NCI-H82 (cell line): ENCODE results near the gene ARFGAP1.
A peak's percentile ranks its signal among the peaks of the same experiment; 100 is the strongest.

Experiments used
- DNase-seq: peaks from one replicate; lab custom pipeline; 2025; lab: John Stamatoyannopoulos, UW

ARFGAP1 gene

GRCh38 chr20:63240004-63240403 lies 32.6 kb upstream of the ARFGAP1 start:
- DNase-seq, result no peak

GRCh38 chr20:63241272-63241671 lies 31.3 kb upstream of the ARFGAP1 start:
- no peak for DNase-seq

- DNase-seq, result no peak
Measured at GRCh38 chr20:63242736-63243135, 29.9 kb upstream of the ARFGAP1 start.

DNA sequence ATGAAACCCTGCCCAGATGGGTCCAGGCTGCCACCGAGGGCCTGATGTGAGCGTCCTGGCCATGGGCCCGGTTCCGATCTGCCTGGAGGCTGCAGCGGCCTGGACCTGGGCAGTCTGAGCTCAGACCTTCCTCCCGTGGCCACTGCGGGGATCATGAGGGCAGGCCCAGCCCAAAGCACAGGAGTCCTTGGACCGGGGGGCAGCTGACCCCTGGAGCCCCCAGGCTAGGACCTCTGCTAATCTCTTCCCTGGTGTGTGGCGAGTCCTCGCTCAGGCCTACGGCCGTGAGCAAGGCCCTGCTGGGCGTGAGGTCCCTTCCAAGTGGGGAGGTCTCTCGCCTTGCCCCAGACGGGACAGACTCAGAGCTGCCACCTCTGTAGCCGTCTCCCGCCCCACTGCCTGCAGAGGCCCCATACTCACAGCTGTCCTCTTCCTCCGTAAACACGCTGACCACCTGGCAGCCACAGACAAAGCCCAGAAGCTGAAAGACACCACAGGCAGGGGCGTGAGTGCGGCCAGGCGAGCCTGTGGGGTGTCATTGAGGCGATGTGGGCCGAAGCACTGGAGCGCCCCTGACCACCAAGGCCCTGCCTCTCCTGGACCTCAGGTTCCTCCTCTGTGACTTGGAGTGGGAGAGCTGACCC lies 28.9 kb upstream of the ARFGAP1 start:
- no peak for DNase-seq

- no peak for DNase-seq
Measured at GRCh38 chr20:63244468-63244867, 28.1 kb upstream of the ARFGAP1 start.

GRCh38 chr20:63246490-63247288 lies 25.9 kb upstream of the ARFGAP1 start:
- DNase-seq, result no peak

DNA sequence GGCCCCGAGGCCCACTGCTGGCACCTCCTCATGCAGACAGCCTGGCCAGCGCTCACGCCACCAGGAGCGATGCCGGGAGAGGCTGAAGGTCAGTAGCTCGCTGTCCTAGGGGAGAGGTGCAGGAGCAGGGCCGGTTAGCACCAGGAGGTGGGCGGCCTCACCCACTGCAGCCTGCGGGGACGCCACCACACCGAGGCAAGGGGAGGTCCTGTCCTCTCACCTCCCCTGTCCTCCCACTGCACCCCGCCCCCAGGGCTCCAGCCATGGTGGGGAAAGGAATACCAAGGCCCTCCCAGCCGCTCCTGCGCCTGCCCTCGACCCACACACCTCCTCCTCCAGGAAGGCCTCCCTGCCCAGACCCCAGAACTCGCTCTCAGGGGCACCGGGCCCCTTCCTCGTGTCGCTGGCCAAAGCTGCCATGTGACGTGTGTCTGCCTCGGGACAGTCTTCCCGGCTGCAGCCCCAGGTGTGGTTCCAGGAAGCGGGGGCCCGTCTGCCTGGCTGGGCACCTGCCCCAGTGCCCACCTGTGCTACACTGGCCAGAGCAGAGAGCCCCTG lies 24.9 kb upstream of the ARFGAP1 start:
- DNase-seq, result no peak

DNA sequence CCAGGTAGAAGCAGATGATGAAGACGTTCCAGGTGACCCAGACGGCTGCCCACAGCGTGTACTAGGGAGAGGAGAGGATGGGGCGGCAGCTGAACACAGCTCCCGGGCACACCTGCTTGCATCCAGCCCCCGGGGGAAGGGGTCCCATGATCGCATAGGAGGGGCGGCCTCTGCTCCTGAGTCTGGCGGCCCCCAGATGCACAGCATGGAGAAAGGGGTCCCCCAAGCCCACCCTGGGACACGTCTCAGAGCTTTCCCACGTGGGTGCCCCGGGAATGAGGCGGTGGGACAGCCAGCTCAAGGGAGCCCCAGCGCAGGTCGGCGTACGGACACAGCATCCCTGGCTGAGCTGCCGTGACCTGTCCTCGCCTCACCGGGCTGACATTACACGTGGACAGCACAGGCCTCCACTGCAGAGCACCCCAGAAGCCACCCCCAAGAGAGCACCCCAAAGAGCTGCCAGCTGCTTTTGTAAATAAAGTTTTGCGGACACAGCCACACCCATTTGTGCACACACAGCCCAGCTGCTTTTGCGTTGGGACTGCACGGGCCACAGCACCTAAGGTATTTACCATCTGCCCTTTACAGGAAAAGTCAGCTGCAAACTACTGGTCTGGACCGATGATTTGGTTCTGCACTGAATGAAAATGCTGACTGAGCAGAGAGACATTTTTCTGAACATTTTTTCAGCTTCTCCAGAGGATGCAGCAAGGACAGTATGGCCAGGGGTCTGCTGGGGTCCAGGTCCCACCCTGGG lies 23.6 kb upstream of the ARFGAP1 start:
- DNase-seq, result no peak

DNA sequence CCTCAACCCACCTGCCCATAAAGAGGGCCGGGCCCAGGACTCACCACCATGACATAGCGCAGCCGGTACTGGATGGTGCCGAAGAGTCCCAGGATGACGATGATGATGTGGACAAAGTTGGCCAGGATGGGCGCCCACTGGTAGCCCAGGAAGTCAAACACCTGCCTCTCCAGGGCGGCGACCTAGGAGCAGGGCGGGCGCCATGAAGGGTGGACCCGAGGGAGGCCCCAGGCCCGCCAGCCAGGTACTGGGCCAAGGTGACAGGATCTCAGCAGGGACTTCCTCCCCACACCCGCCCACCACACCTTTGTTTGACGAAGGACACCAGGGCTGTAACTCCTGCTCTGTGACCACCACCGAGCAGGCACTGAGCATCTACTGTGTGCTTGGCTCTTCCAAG lies 22.7 kb upstream of the ARFGAP1 start:
- no peak for DNase-seq

DNA sequence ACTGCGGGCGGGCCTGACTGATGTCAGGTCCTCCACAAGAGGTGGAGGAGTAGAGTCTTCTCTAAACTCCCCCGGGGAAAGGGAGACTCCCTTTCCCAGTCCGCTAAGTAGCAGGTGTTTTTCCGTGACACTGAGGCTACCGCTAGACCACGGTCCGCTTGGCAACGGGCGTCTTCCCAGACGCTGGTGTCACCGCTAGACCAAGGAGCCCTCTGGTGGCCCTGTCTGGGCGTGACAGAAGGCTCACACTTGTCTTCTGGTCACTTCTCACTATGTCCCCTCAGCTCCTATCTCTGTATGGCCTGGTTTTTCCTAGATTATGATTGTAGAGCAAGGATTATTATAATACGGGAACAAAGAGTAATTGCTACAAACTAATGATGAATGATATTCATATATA lies 21.3 kb upstream of the ARFGAP1 start:
- DNase-seq, result peak; percentile 36

GRCh38 chr20:63252284-63252711 lies 20.3 kb upstream of the ARFGAP1 start:
- no peak for DNase-seq

DNA sequence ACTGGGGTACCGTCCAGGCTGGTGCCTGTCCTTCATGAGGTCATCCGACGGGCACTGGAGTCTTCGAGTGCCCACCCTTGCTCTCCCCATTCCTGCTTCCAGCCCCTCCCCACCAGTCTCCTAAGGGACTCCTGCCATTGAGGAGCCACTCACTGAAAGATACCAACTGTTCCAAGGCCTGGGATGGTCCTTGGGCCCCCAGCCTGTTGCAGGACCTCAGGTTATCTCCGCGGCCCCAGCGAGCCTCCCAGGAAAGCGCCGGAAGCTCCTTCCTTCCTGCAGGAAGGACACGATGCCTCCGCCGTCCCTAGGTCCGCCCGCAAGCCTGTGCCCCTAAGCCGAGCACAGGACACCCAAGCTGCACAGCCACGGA lies 19.6 kb upstream of the ARFGAP1 start:
- no peak for DNase-seq

- no peak for DNase-seq
Measured at GRCh38 chr20:63253438-63254231, 19.0 kb upstream of the ARFGAP1 start.

DNA sequence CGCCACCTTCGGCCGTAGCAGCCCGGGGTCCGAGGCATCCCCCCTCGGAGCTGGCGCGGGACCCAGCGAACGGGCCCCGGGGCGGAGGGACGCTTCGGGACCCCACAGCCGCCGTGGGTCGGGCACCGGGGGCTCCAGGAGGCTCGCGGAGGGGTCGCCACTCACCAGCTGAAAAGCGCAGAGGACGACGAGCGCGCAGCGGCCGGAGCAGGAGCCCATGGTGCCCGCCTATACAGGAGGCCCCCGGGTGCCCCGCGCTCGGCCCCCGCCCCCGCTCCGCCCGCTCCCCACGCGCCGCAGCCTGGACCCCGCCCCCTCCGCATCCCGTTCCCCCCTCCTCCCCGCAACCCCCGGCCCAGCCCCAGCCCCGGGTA lies 18.4 kb upstream of the ARFGAP1 start, which contains the start of gene NKAIN4:
TSS of gene NKAIN4 (minus strand) at position 232 of the 374 bp plus-strand sequence. CDS start at position 219, 13 bp downstream.
- no peak for DNase-seq

- no peak for DNase-seq
Measured at GRCh38 chr20:63254606-63255384, 17.8 kb upstream of the ARFGAP1 start.

GRCh38 chr20:63255931-63256704 lies 16.5 kb upstream of the ARFGAP1 start:
- no peak for DNase-seq

- DNase-seq, result no peak
Measured at GRCh38 chr20:63256954-63257353, 15.7 kb upstream of the ARFGAP1 start.

GRCh38 chr20:63257629-63258028 lies 15.0 kb upstream of the ARFGAP1 start:
- DNase-seq, result no peak

DNA sequence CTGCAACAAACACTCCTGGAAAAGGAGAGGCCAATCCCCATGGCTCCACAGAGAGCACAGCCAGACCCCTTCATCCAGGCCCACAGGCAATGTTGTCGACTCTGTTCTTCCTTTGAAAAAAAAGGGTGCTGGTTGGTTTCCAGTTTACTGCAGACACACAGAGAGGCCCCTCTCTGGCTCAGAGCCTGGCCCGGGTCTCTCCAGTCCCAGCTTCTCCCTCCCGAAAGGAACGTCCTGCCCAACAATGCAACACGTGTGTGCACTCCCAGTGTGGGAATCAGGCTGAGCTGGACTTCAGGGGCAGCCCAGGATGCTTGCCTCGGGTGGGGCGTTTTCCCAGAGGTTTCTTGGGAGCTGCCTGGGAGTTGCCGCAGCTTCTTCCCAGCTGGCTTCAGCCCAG lies 13.8 kb upstream of the ARFGAP1 start:
- DNase-seq, result no peak
